Kidney (tissue), 14 donors: ENCODE data around the gene GPR17. TPM values are rescaled to one million over a fixed set of nuclear protein-coding genes. Genes with fewer than 3 reads are reported as not detected.

ENCODE experiments used
- DNase-seq, 5 donors: peaks; one replicate each; pipeline ENCODE4 v3.0.0-alpha.2; 2013 to 2020
- FAIRE-seq: peaks from 2 replicates; lab custom pipeline; 2012; peaks lifted over from hg19 to GRCh38; lab: Jason Lieb, UNC
- H3K27ac ChIP-seq, 2 donors: one replicate each; pipeline ENCODE4 v1.7.0; 2013; ENCODE audit warnings: low read depth in 2 of 2, low read length in 2 of 2, inconsistent platforms in 1 of 2
- H3K27me3 ChIP-seq: one replicate; pipeline ENCODE4 v1.7.1; 2013; ENCODE audit warnings: low read length, inconsistent platforms; ENCODE audit not compliant: control insufficient read depth, insufficient read depth
- H3K36me3 ChIP-seq, 3 donors: one replicate each; pipeline versions ENCODE4 v1.7.0 to v1.7.1; 2013; ENCODE audit warnings: low read length in 3 of 3, control low read depth in 1 of 3, inconsistent platforms in 1 of 3; ENCODE audit not compliant: insufficient read depth in 3 of 3, control insufficient read depth in 2 of 3
- H3K4me1 ChIP-seq, 3 donors: one replicate each; pipeline versions ENCODE4 v1.7.0 to v1.7.1; 2013; ENCODE audit warnings: low read length in 3 of 3, inconsistent platforms in 1 of 3, low read depth in 1 of 3; ENCODE audit not compliant: control insufficient read depth in 2 of 3, insufficient read depth in 2 of 3
- H3K4me3 ChIP-seq, 3 donors: one replicate each; pipeline versions ENCODE4 v1.7.0 to v1.8.1; 2013; ENCODE audit warnings: low read length in 3 of 3, control low read depth in 1 of 3, inconsistent platforms in 1 of 3
- H3K9ac ChIP-seq, 3 donors: one replicate each; pipeline versions ENCODE4 v1.7.0 to v1.7.1; 2013; ENCODE audit warnings: low read length in 3 of 3, control low read depth in 1 of 3, inconsistent platforms in 1 of 3
- H3K9me3 ChIP-seq, 3 donors: one replicate each; pipeline versions ENCODE4 v1.7.0 to v1.7.1; 2013; ENCODE audit warnings: low read length in 3 of 3, control low read depth in 1 of 3, inconsistent platforms in 1 of 3; ENCODE audit not compliant: control insufficient read depth in 2 of 3, insufficient read depth in 1 of 3
- intact Hi-C: fragments of 100-400 bp; cut with DNase I; formaldehyde crosslinking; loops from one replicate; pipeline ENCODE4 v1.11.1; 2022
- polyA plus RNA-seq: library from polyadenylated mRNA; stranded (reverse); fragments of 350-450 nt; fragmentation: Illumina TruSeq; extraction: RNeasy Lipid Tissue Mini Kit (QIAGEN cat#74804); gene quantifications from one replicate; pipeline ENCODE4 v1.2.3, GENCODE V29; 2014; ENCODE audit warnings: low read depth, low replicate concordance; ENCODE audit not compliant: insufficient read depth
- total RNA-seq: library from RNA; stranded (reverse); fragmentation: NEBNext Ultra II Directional; extraction: Animal tissue kit (Norgen Biotek cat#: 25700); gene quantifications from one replicate; pipeline ENCODE4 v1.2.1, GENCODE V29; 2021
- TF ChIP-seq, protein P1 (sequence below): IDR thresholded peaks from 3 replicates; pipeline ENCODE4 v1.5.1; 2012; ENCODE audit warnings: mild to moderate bottlenecking, moderate library complexity, borderline replicate concordance; ENCODE audit not compliant: insufficient read depth; ENCODE audit errors: extremely low read depth
- donor health status: control.
- donor health status: control.
- donor health status: control.
- donor health status: control.
- donor health status: control.
- donor health status: DM: yes; HTN: yes; CAD: no.
- donor health status: Normal renal cell carcinoma (clear cell type).

Gene GPR17
- total and polyA plus RNA-seq, 2 donors from 2014 or later: 0.39 to 0.50 TPM

DNA sequence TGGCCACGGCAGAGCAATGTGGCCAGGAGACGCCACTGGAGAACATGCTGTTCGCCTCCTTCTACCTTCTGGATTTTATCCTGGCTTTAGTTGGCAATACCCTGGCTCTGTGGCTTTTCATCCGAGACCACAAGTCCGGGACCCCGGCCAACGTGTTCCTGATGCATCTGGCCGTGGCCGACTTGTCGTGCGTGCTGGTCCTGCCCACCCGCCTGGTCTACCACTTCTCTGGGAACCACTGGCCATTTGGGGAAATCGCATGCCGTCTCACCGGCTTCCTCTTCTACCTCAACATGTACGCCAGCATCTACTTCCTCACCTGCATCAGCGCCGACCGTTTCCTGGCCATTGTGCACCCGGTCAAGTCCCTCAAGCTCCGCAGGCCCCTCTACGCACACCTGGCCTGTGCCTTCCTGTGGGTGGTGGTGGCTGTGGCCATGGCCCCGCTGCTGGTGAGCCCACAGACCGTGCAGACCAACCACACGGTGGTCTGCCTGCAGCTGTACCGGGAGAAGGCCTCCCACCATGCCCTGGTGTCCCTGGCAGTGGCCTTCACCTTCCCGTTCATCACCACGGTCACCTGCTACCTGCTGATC lies 4.9 kb downstream of the GPR17 start:
- H3K4me3 ChIP-seq: no peak overlapping the region
- no peaks in the 10 kb centered on the region for H3K36me3 ChIP-seq
- peaks cover 0 to 24% (median 6%) of the 10 kb centered on the region in 3 donors for H3K4me1 ChIP-seq
- no peak overlapping the region for H3K27ac ChIP-seq
- TF ChIP-seq, protein P1, sequence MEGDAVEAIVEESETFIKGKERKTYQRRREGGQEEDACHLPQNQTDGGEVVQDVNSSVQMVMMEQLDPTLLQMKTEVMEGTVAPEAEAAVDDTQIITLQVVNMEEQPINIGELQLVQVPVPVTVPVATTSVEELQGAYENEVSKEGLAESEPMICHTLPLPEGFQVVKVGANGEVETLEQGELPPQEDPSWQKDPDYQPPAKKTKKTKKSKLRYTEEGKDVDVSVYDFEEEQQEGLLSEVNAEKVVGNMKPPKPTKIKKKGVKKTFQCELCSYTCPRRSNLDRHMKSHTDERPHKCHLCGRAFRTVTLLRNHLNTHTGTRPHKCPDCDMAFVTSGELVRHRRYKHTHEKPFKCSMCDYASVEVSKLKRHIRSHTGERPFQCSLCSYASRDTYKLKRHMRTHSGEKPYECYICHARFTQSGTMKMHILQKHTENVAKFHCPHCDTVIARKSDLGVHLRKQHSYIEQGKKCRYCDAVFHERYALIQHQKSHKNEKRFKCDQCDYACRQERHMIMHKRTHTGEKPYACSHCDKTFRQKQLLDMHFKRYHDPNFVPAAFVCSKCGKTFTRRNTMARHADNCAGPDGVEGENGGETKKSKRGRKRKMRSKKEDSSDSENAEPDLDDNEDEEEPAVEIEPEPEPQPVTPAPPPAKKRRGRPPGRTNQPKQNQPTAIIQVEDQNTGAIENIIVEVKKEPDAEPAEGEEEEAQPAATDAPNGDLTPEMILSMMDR: no peak
- no peaks in the 10 kb centered on the region for H3K27me3 ChIP-seq
- FAIRE-seq (no peak), DNase-seq (peak in 1 of 5 donors; percentile 76)
- intact Hi-C loops: no loop called here
- H3K9ac ChIP-seq: no peak overlapping the region
- no peaks in the 10 kb centered on the region for H3K9me3 ChIP-seq

DNA sequence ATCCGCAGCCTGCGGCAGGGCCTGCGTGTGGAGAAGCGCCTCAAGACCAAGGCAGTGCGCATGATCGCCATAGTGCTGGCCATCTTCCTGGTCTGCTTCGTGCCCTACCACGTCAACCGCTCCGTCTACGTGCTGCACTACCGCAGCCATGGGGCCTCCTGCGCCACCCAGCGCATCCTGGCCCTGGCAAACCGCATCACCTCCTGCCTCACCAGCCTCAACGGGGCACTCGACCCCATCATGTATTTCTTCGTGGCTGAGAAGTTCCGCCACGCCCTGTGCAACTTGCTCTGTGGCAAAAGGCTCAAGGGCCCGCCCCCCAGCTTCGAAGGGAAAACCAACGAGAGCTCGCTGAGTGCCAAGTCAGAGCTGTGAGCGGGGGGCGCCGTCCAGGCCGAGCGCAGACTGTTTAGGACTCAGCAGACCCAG lies 5.4 kb downstream of the GPR17 start:
- Histone ChIP-seq H3K36me3 (no peaks in the 10 kb centered on the region), H3K9ac (no peak overlapping the region), H3K4me1 (peaks cover 0 to 24% (median 6%) of the 10 kb centered on the region in 3 donors), H3K27ac (no peak overlapping the region), H3K27me3 (no peaks in the 10 kb centered on the region), H3K9me3 (no peaks in the 10 kb centered on the region), H3K4me3 (no peak overlapping the region)
- FAIRE-seq (no peak), DNase-seq (peak in 1 of 5 donors; percentile 72)
- intact Hi-C loops: no loop called here
- TF ChIP-seq, protein P1: no peak

DNA sequence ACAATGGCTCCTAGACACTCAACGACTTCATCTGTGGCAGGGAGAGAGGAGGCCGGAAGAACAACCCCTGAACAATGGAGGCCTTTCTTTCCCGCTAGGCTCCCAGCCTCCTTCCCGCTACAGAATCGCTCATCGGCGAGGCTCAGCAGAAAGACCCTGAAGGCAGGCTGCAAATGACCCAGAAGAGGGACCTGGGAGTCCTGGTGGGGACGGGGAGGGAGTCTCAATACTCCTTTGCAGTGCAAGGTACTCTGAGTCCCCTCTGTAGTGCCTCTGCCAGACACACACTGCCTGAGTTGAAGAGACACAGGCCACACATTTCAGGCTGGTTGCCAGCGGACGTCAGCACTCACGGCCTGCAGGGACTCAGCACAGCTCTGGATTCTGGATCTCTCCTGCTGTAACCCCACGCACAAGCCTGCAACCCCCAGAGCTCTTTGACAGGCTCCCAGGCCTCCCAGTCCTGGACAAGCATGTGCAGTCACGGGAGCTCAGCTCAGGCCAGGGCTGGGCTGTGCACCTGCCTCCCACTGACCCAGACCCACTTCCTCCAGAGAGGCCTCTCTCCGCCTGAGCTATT lies 6.1 kb downstream of the GPR17 start:
- TF ChIP-seq, protein P1: no peak
- Histone ChIP-seq H3K9ac (no peak overlapping the region), H3K27ac (no peak overlapping the region), H3K36me3 (no peaks in the 10 kb centered on the region), H3K4me3 (no peak overlapping the region), H3K4me1 (peaks cover 0 to 24% (median 6%) of the 10 kb centered on the region in 3 donors), H3K9me3 (no peaks in the 10 kb centered on the region), H3K27me3 (no peaks in the 10 kb centered on the region)
- FAIRE-seq: no peak
- intact Hi-C loops: no loop called here
- DNase-seq: peak in 2 of 5 donors; percentile 64 to 76
